ENCODE results near the gene ARL14EP.

GRCh38 chr11:30317030-30317429 lies 5.9 kb upstream of the ARL14EP start:
- TF ChIP-seq POLR2A (IDR thresholded peaks at IDR 0.05) = no peak
- TF ChIP-seq, protein P1, sequence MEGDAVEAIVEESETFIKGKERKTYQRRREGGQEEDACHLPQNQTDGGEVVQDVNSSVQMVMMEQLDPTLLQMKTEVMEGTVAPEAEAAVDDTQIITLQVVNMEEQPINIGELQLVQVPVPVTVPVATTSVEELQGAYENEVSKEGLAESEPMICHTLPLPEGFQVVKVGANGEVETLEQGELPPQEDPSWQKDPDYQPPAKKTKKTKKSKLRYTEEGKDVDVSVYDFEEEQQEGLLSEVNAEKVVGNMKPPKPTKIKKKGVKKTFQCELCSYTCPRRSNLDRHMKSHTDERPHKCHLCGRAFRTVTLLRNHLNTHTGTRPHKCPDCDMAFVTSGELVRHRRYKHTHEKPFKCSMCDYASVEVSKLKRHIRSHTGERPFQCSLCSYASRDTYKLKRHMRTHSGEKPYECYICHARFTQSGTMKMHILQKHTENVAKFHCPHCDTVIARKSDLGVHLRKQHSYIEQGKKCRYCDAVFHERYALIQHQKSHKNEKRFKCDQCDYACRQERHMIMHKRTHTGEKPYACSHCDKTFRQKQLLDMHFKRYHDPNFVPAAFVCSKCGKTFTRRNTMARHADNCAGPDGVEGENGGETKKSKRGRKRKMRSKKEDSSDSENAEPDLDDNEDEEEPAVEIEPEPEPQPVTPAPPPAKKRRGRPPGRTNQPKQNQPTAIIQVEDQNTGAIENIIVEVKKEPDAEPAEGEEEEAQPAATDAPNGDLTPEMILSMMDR (IDR thresholded peaks at IDR 0.05) = no peak
